ENCODE measurements around the gene FBXL22.

The FBXL22 gene

DNA sequence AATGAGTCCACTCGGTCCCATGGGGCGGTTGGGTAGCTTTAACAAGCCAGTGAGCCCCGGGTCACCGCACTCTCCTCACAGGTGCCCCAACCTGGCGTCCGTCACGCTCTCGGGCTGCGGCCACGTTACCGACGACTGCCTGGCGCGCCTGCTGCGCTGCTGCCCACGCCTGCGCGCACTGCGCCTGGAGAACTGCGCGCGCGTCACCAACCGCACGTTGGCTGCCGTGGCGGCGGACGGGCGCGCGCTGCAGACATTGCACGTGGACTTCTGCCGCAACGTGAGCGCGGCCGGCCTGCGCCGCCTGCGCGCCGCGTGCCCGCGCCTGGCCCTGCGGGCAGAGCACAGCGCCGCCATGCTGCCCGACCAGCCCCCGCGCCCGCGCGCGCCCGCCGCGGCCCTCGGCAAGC lies 3.4 kb downstream of the FBXL22 start:
- Histone ChIP-seq H3K9ac (ENCODE audit: low read depth in 1 of 2, low read length in 2 of 2) (peak overlapping the region; percentile 91 to 95), H3K4me3 (ENCODE audit: low read depth in 1 of 2, low read length in 2 of 2) (peak overlapping the region; percentile 85 to 87), H3K36me3 (ENCODE audit: control insufficient read depth in 1 of 2, insufficient read depth in 2 of 2, low read length in 2 of 2) (no peaks in the 10 kb centered on the region), H3K9me3 (ENCODE audit: control insufficient read depth in 1 of 2, low read length in 2 of 2) (no peaks in the 10 kb centered on the region), H3K27ac (ENCODE audit: low read depth, low read length) (peak overlapping the region; percentile 85), H3K4me1 (ENCODE audit: control insufficient read depth in 1 of 2, insufficient read depth in 2 of 2, low read length in 2 of 2) (peaks cover 33 to 46% of the 10 kb centered on the region in 2 donors), H3K27me3 (ENCODE audit: control insufficient read depth in 1 of 2, insufficient read depth in 2 of 2, low read length in 2 of 2) (no peaks in the 10 kb centered on the region)

DNA sequence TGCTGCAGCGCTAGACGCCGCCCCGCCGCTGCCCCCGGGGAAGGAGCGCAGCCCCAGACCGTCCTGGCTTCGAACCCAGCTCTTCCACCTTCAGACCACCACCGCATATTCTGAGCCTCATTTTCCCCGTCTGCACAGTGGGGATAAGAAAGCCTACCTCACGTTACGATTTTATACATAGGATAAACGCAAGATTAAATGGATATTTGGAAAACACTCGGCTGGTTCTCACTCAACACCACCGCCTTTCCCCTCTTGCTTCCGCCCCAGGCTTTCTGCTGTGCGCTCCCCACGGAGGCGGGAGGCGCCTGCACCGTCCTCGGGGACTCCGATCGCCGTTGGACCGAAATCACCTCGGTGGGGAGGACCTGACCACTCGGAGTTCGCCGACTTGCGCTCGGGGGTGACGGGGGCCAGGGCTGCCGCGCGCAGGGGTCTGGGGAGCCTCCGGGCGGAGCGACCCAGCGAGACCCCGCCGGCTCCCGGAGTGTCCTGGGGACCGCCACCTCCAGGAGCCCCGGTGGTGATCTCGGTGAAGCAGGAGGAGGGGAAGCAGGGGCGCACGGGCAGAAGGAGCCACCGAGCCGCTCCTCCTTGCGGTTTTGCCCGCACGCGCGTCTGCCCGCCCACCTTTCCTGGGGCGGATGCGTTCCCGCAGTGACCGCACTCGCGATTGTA lies 4.0 kb downstream of the FBXL22 start:
- H3K27me3 ChIP-seq (ENCODE audit: control insufficient read depth in 1 of 2, insufficient read depth in 2 of 2, low read length in 2 of 2), result no peaks in the 10 kb centered on the region
- H3K36me3 ChIP-seq (ENCODE audit: control insufficient read depth in 1 of 2, insufficient read depth in 2 of 2, low read length in 2 of 2), result no peaks in the 10 kb centered on the region
- H3K9ac ChIP-seq (ENCODE audit: low read depth in 1 of 2, low read length in 2 of 2), result peak overlapping the region; percentile 91 to 95
- H3K4me3 ChIP-seq (ENCODE audit: low read depth in 1 of 2, low read length in 2 of 2), result peak overlapping the region; percentile 85 to 87
- H3K27ac ChIP-seq (ENCODE audit: low read depth, low read length), result peak overlapping the region; percentile 81
- peaks cover 36 to 41% of the 10 kb centered on the region in 2 donors for H3K4me1 ChIP-seq (ENCODE audit: control insufficient read depth in 1 of 2, insufficient read depth in 2 of 2, low read length in 2 of 2)
- no peaks in the 10 kb centered on the region for H3K9me3 ChIP-seq (ENCODE audit: control insufficient read depth in 1 of 2, low read length in 2 of 2)

DNA sequence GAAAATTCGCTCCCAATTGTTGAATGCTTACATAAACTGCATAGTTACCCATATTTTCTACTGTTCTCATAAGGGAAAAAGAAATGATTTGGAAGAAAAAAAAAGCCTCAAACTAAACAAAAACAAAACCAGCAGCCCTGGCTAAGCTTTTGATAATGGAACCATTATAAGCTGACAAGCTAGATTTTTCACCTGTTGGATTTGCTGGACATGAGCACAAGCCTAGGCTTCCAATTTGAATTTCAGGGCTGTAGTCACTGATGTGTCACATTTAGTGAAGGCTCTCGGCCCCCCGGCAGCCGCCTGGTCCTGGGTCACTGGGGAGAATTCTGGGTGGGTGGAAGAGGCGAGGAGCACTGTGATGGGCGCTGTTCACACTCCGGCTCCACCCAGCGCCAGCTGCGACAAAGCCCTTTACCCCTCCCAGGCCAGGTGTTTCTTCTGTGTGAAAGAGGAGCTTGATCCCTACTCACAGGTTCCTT lies 4.6 kb downstream of the FBXL22 start:
- H3K9me3 ChIP-seq (ENCODE audit: control insufficient read depth in 1 of 2, low read length in 2 of 2), result no peaks in the 10 kb centered on the region
- H3K27ac ChIP-seq (ENCODE audit: low read depth, low read length), result no peak overlapping the region
- H3K36me3 ChIP-seq (ENCODE audit: control insufficient read depth in 1 of 2, insufficient read depth in 2 of 2, low read length in 2 of 2), result no peaks in the 10 kb centered on the region
- peaks cover 32 to 37% of the 10 kb centered on the region in 2 donors for H3K4me1 ChIP-seq (ENCODE audit: control insufficient read depth in 1 of 2, insufficient read depth in 2 of 2, low read length in 2 of 2)
- peak overlapping the region; percentile 85 to 87 for H3K4me3 ChIP-seq (ENCODE audit: low read depth in 1 of 2, low read length in 2 of 2)
- no peaks in the 10 kb centered on the region for H3K27me3 ChIP-seq (ENCODE audit: control insufficient read depth in 1 of 2, insufficient read depth in 2 of 2, low read length in 2 of 2)
- peak overlapping the region; percentile 91 to 95 for H3K9ac ChIP-seq (ENCODE audit: low read depth in 1 of 2, low read length in 2 of 2)

DNA sequence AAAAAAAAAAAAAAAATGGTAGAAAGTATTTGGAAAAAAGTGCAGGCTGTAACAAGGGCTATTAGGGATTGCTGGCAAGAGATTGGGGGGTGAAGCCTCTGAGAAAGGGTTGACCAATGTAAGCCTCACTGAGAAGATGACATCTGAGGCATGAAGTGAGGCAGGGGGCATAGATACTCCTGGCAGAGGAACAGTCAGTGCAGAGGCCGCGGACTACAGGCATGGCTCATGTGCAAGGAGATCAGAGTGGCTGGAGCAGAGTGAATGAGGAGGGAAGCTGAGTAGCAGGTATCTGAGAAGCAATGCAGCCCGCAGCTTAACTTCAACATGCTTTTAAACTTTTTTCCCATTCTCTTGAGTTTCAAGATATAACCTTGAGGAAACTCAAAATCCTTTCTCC lies 5.4 kb downstream of the FBXL22 start:
- Histone ChIP-seq H3K27ac (ENCODE audit: low read depth, low read length) (no peak overlapping the region), H3K4me3 (ENCODE audit: low read depth in 1 of 2, low read length in 2 of 2) (no peak overlapping the region), H3K27me3 (ENCODE audit: control insufficient read depth in 1 of 2, insufficient read depth in 2 of 2, low read length in 2 of 2) (no peaks in the 10 kb centered on the region), H3K9ac (ENCODE audit: low read depth in 1 of 2, low read length in 2 of 2) (no peak overlapping the region), H3K9me3 (ENCODE audit: control insufficient read depth in 1 of 2, low read length in 2 of 2) (no peaks in the 10 kb centered on the region), H3K4me1 (ENCODE audit: control insufficient read depth in 1 of 2, insufficient read depth in 2 of 2, low read length in 2 of 2) (peaks cover 23 to 28% of the 10 kb centered on the region in 2 donors), H3K36me3 (ENCODE audit: control insufficient read depth in 1 of 2, insufficient read depth in 2 of 2, low read length in 2 of 2) (peaks cover 2% of the 10 kb centered on the region in 2 donors)

DNA sequence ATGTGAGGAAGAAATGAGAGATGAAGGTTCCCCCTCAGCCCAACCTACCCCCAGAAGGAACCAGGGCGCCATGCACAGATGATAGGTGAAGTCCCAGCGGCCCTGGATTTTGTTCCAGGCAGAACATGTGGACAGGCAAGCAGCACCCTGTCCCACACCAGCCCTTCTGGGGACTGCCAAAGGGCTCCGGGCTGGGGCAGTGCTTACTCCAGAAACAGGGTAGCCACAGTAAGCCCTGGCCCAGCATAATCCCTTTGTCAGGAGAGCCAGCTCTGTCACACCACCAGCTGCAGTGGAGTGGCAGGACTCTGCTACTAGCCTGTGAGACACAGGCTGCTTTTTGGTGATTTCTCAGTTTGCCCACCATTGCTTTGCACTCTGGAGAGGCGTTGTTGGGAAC lies 6.3 kb downstream of the FBXL22 start:
- peaks cover 14 to 19% of the 10 kb centered on the region in 2 donors for H3K4me1 ChIP-seq (ENCODE audit: control insufficient read depth in 1 of 2, insufficient read depth in 2 of 2, low read length in 2 of 2)
- H3K27me3 ChIP-seq (ENCODE audit: control insufficient read depth in 1 of 2, insufficient read depth in 2 of 2, low read length in 2 of 2), result no peaks in the 10 kb centered on the region

DNA sequence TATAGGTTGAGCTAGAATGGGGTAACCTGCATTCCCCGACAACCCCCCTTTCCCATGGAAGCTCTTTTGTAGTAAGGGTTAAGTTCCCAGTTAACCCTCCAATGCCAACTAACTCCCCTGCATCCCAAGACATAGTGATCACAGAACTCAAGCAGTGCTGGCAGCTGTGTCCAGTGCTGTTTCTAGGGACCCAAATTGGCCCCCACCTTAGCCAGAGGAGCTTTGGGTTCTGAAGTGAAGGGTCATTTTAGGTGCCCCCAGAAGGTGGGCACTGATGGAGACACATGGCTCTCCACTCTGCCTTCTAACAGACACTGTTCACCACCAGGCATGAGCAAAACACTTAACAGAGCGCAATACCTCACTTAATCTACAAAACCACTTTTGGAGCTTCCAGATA lies 7.1 kb downstream of the FBXL22 start:
- Histone ChIP-seq H3K4me3 (ENCODE audit: low read depth in 1 of 2, low read length in 2 of 2) (no peak overlapping the region), H3K4me1 (ENCODE audit: control insufficient read depth in 1 of 2, insufficient read depth in 2 of 2, low read length in 2 of 2) (peaks cover 7 to 12% of the 10 kb centered on the region in 2 donors), H3K9me3 (ENCODE audit: control insufficient read depth in 1 of 2, low read length in 2 of 2) (no peaks in the 10 kb centered on the region), H3K36me3 (ENCODE audit: control insufficient read depth in 1 of 2, insufficient read depth in 2 of 2, low read length in 2 of 2) (peaks cover 17 to 18% of the 10 kb centered on the region in 2 donors), H3K9ac (ENCODE audit: low read depth in 1 of 2, low read length in 2 of 2) (no peak overlapping the region), H3K27ac (ENCODE audit: low read depth, low read length) (no peak overlapping the region), H3K27me3 (ENCODE audit: control insufficient read depth in 1 of 2, insufficient read depth in 2 of 2, low read length in 2 of 2) (no peaks in the 10 kb centered on the region)

More for the DNA sequence above, 6.3 kb downstream of the FBXL22 start:
- Histone ChIP-seq H3K36me3 (ENCODE audit: control insufficient read depth in 1 of 2, insufficient read depth in 2 of 2, low read length in 2 of 2) (peaks cover 11% of the 10 kb centered on the region in 2 donors), H3K9me3 (ENCODE audit: control insufficient read depth in 1 of 2, low read length in 2 of 2) (no peaks in the 10 kb centered on the region), H3K4me3 (ENCODE audit: low read depth in 1 of 2, low read length in 2 of 2) (no peak overlapping the region), H3K9ac (ENCODE audit: low read depth in 1 of 2, low read length in 2 of 2) (no peak overlapping the region), H3K27ac (ENCODE audit: low read depth, low read length) (no peak overlapping the region)

DNA sequence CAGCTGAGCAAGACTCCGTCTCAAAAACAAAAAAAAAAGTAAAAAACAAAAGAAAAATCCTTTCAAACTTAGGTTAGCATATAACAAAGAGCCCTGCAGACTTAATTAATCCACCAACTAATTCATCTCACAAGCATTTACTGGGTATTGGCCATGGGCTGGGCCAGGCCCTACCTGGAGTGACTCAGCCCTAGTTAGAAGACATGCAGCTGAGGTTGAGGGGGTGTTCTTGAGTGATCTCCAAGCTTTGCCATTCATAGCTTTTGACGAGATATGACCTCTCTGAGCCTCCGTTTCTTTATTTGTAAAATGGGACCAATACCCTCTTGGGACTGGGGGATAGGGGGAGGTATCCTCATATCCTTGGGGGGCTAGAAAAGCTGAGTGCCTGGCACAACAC lies 7.8 kb downstream of the FBXL22 start:
- H3K4me1 ChIP-seq (ENCODE audit: control insufficient read depth in 1 of 2, insufficient read depth in 2 of 2, low read length in 2 of 2), result peaks cover 4 to 12% of the 10 kb centered on the region in 2 donors
- no peak overlapping the region for H3K4me3 ChIP-seq (ENCODE audit: low read depth in 1 of 2, low read length in 2 of 2)
- H3K27me3 ChIP-seq (ENCODE audit: control insufficient read depth in 1 of 2, insufficient read depth in 2 of 2, low read length in 2 of 2), result no peaks in the 10 kb centered on the region
- H3K36me3 ChIP-seq (ENCODE audit: control insufficient read depth in 1 of 2, insufficient read depth in 2 of 2, low read length in 2 of 2), result peaks cover 22 to 23% of the 10 kb centered on the region in 2 donors
- no peaks in the 10 kb centered on the region for H3K9me3 ChIP-seq (ENCODE audit: control insufficient read depth in 1 of 2, low read length in 2 of 2)
- no peak overlapping the region for H3K27ac ChIP-seq (ENCODE audit: low read depth, low read length)
- H3K9ac ChIP-seq (ENCODE audit: low read depth in 1 of 2, low read length in 2 of 2), result no peak overlapping the region

DNA sequence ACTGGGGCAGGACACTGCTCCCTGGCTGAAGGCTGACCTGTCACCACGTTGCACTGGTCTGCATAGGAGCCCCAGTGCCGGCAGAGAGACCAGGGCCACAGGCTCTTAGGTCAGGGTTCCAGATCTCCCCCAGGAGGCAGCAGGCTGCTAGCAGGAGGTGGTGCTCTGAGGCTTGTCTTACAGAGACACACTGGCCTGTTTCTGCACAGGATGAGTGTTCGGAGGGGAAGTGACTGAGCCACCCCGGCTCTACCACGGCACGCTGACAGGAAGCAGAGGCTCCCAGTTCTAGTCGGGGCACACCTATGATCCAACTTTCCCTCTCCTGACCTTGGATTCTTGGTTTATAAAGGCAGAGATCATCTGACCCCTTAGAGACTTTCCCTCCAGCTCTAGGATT lies 8.6 kb downstream of the FBXL22 start:
- H3K9me3 ChIP-seq (ENCODE audit: control insufficient read depth in 1 of 2, low read length in 2 of 2), result no peaks in the 10 kb centered on the region
- H3K36me3 ChIP-seq (ENCODE audit: control insufficient read depth in 1 of 2, insufficient read depth in 2 of 2, low read length in 2 of 2), result peaks cover 22 to 23% of the 10 kb centered on the region in 2 donors
- no peak overlapping the region for H3K27ac ChIP-seq (ENCODE audit: low read depth, low read length)

DNA sequence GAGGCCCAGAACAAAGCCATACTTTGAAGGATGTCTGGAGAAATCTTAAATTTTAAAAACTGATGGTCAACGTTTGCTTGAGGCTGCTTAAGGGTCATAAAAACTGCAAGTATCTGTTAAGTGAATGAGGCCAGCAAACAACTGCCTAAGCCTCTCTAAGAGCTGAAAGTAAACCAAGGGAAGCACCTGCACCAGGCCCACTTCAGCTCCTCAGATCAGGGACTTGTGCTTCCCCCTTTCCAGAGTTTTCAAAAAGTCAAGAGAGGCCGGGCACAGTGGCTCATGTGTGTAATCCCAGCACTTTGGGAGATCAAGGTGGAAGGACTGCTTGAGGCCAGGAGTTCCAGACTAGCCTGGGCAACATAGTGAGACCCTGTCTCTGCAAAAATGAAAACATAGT lies 9.1 kb downstream of the FBXL22 start:
- Histone ChIP-seq H3K27me3 (ENCODE audit: control insufficient read depth in 1 of 2, insufficient read depth in 2 of 2, low read length in 2 of 2) (no peaks in the 10 kb centered on the region), H3K36me3 (ENCODE audit: control insufficient read depth in 1 of 2, insufficient read depth in 2 of 2, low read length in 2 of 2) (peaks cover 22 to 24% of the 10 kb centered on the region in 2 donors), H3K4me3 (ENCODE audit: low read depth in 1 of 2, low read length in 2 of 2) (no peak overlapping the region), H3K9me3 (ENCODE audit: control insufficient read depth in 1 of 2, low read length in 2 of 2) (no peaks in the 10 kb centered on the region), H3K4me1 (ENCODE audit: control insufficient read depth in 1 of 2, insufficient read depth in 2 of 2, low read length in 2 of 2) (peaks cover 10 to 25% of the 10 kb centered on the region in 2 donors), H3K27ac (ENCODE audit: low read depth, low read length) (no peak overlapping the region), H3K9ac (ENCODE audit: low read depth in 1 of 2, low read length in 2 of 2) (no peak overlapping the region)

More for the DNA sequence above, 8.6 kb downstream of the FBXL22 start:
- no peaks in the 10 kb centered on the region for H3K27me3 ChIP-seq (ENCODE audit: control insufficient read depth in 1 of 2, insufficient read depth in 2 of 2, low read length in 2 of 2)
- peaks cover 6 to 20% of the 10 kb centered on the region in 2 donors for H3K4me1 ChIP-seq (ENCODE audit: control insufficient read depth in 1 of 2, insufficient read depth in 2 of 2, low read length in 2 of 2)
- H3K9ac ChIP-seq (ENCODE audit: low read depth in 1 of 2, low read length in 2 of 2), result no peak overlapping the region
- H3K4me3 ChIP-seq (ENCODE audit: low read depth in 1 of 2, low read length in 2 of 2), result no peak overlapping the region

DNA sequence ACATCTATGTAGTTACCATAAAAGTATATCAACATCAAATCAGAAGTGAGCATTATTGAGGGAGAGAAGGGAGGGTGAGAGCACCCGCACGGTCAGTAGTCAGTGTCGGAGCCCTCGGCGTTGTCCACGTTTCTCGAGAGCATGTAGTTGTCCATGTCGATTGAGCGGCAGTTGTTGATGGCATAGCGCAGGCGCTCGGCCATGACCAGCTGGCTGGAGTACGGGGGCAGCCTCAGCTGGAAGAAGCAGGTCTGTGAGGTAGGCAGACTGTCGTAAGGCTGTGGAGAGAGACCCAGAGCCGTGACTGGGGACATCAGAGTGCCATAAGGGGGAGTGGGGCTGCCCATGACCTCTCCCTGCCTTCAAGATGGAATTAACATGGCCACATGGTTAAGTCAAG lies 11.8 kb downstream of the FBXL22 start:
- Histone ChIP-seq H3K27ac (ENCODE audit: low read depth, low read length) (no peak overlapping the region), H3K27me3 (ENCODE audit: control insufficient read depth in 1 of 2, insufficient read depth in 2 of 2, low read length in 2 of 2) (no peaks in the 10 kb centered on the region), H3K4me1 (ENCODE audit: control insufficient read depth in 1 of 2, insufficient read depth in 2 of 2, low read length in 2 of 2) (peaks cover 10 to 29% of the 10 kb centered on the region in 2 donors), H3K9me3 (ENCODE audit: control insufficient read depth in 1 of 2, low read length in 2 of 2) (no peaks in the 10 kb centered on the region), H3K36me3 (ENCODE audit: control insufficient read depth in 1 of 2, insufficient read depth in 2 of 2, low read length in 2 of 2) (peaks cover 28 to 39% of the 10 kb centered on the region in 2 donors), H3K9ac (ENCODE audit: low read depth in 1 of 2, low read length in 2 of 2) (no peak overlapping the region), H3K4me3 (ENCODE audit: low read depth in 1 of 2, low read length in 2 of 2) (no peak overlapping the region)

All from duodenal mucosa (tissue), 2 donors.